Endodermal cell (in vitro differentiated cells): ENCODE data around the gene GLO1. TPM values are rescaled to one million over a fixed set of nuclear protein-coding genes. Genes with fewer than 3 reads are reported as not detected.

Experiments
- DNase-seq: peaks from one replicate; pipeline ENCODE4 v3.0.0-alpha.2; 2017
- H3K27ac ChIP-seq: 2 replicates; pipeline ENCODE4 v1.5.1; 2013; ENCODE audit warnings: mild to moderate bottlenecking, low read depth, low read length, moderate library complexity
- H3K27me3 ChIP-seq: 2 replicates; pipeline ENCODE4 v1.6.1; 2013; ENCODE audit warnings: mild to moderate bottlenecking, low read length, moderate library complexity; ENCODE audit not compliant: insufficient read depth, control insufficient read depth, poor library complexity, severe bottlenecking
- H3K36me3 ChIP-seq: 2 replicates; pipeline ENCODE4 v1.7.0; 2013; ENCODE audit warnings: mild to moderate bottlenecking, low read length, moderate library complexity; ENCODE audit not compliant: control insufficient read depth, insufficient read depth
- H3K4me1 ChIP-seq: one replicate; pipeline ENCODE4 v1.7.0; 2013; ENCODE audit warnings: low read length; ENCODE audit not compliant: control insufficient read depth, insufficient read depth
- H3K4me3 ChIP-seq: 2 replicates; pipeline ENCODE4 v1.5.1; 2013; ENCODE audit warnings: mild to moderate bottlenecking, low read length, moderate library complexity
- H3K9ac ChIP-seq: 2 replicates; pipeline ENCODE4 v1.6.1; 2013; ENCODE audit warnings: mild to moderate bottlenecking, low read length, moderate library complexity; ENCODE audit not compliant: poor library complexity, severe bottlenecking; ENCODE audit errors: extremely low read depth
- H3K9me3 ChIP-seq: 2 replicates; pipeline ENCODE4 v1.6.1; 2013; ENCODE audit warnings: mild to moderate bottlenecking, low read length, moderate library complexity; ENCODE audit not compliant: control insufficient read depth
- H3K27ac Mint-ChIP-seq: 2 replicates; pipeline ENCODE4 v1.8.0; 2020; ENCODE audit warnings: mixed read lengths
- H3K27me3 Mint-ChIP-seq: 2 replicates; pipeline ENCODE4 v1.8.0; 2021; ENCODE audit warnings: mild to moderate bottlenecking, mixed read lengths; ENCODE audit not compliant: insufficient read depth
- H3K36me3 Mint-ChIP-seq: 2 replicates; pipeline ENCODE4 v1.8.0; 2020; ENCODE audit warnings: low read depth, mixed read lengths
- H3K4me1 Mint-ChIP-seq: 2 replicates; pipeline ENCODE4 v1.8.0; 2020; ENCODE audit warnings: mixed read lengths
- H3K4me3 Mint-ChIP-seq: 2 replicates; pipeline ENCODE4 v1.8.0; 2020; ENCODE audit warnings: mild to moderate bottlenecking, moderate library complexity, mixed read lengths
- H3K9me3 Mint-ChIP-seq: 2 replicates; pipeline ENCODE4 v1.8.0; 2020; ENCODE audit warnings: mild to moderate bottlenecking, mixed read lengths
- WGBS, 2 experiments: methylation state at CpG; one replicate each; pipeline versions ENCODE4 v1.1.5 to v1.1.7; 2013; ENCODE audit warnings: missing lambda C conversion rate in 2 of 2, mixed read lengths in 1 of 2; ENCODE audit not compliant: insufficient coverage in 1 of 2, insufficient read length in 1 of 2; 5-methylcytosine and 5-hydroxymethylcytosine counted together
- total RNA-seq, 2 donors: library from RNA; stranded (reverse); fragmentation: NEBNext Ultra II Directional in 1 of 2; extraction: Animal tissue kit (Norgen Biotek cat#: 25700) in 1 of 2; gene quantifications; 2 replicates in 1 of 2; 3 replicates in 1 of 2; pipeline ENCODE4 v1.2.1, GENCODE V29; 2021
- TF ChIP-seq, protein P1 (sequence below): fragments of 200-600 bp; sonication (generic); conservative IDR thresholded peaks from 2 replicates; pipeline ENCODE4 v1.5.0; 2021; ENCODE audit warnings: antibody characterized with exemption, mild to moderate bottlenecking

The GLO1 gene
- total RNA-seq, 2 donors from 2014 or later, result 144 to 177 TPM

- no peaks in the 10 kb centered on the region for H3K27me3 Mint-ChIP-seq
- H3K9ac ChIP-seq, result no peak overlapping the region
- WGBS, 2 experiments, result 81 to 82% methylated on average over 4 of the region's 4 CpGs
- peaks cover 5% of the 10 kb centered on the region for H3K9me3 Mint-ChIP-seq
- H3K4me1 ChIP-seq, result no peaks in the 10 kb centered on the region
- H3K36me3 Mint-ChIP-seq, result no peaks in the 10 kb centered on the region
- H3K4me3 Mint-ChIP-seq, result no peak overlapping the region
- H3K27ac Mint-ChIP-seq, result no peak overlapping the region
- no peaks in the 10 kb centered on the region for H3K27me3 ChIP-seq
- H3K27ac ChIP-seq, result no peak overlapping the region
- H3K4me1 Mint-ChIP-seq, result no peaks in the 10 kb centered on the region
- no peak overlapping the region for H3K4me3 ChIP-seq
- TF ChIP-seq, protein P1, sequence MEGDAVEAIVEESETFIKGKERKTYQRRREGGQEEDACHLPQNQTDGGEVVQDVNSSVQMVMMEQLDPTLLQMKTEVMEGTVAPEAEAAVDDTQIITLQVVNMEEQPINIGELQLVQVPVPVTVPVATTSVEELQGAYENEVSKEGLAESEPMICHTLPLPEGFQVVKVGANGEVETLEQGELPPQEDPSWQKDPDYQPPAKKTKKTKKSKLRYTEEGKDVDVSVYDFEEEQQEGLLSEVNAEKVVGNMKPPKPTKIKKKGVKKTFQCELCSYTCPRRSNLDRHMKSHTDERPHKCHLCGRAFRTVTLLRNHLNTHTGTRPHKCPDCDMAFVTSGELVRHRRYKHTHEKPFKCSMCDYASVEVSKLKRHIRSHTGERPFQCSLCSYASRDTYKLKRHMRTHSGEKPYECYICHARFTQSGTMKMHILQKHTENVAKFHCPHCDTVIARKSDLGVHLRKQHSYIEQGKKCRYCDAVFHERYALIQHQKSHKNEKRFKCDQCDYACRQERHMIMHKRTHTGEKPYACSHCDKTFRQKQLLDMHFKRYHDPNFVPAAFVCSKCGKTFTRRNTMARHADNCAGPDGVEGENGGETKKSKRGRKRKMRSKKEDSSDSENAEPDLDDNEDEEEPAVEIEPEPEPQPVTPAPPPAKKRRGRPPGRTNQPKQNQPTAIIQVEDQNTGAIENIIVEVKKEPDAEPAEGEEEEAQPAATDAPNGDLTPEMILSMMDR, result no peak
- no peaks in the 10 kb centered on the region for H3K9me3 ChIP-seq
- H3K36me3 ChIP-seq, result no peaks in the 10 kb centered on the region
- DNase-seq, result no peak
Measured at GRCh38 chr6:38730140-38730862, 27.4 kb upstream of the GLO1 start.

GRCh38 chr6:38728203-38728602 is 25.3 kb upstream of the GLO1 start:
- Mint-ChIP-seq H3K4me1 (no peaks in the 10 kb centered on the region), H3K9me3 (no peaks in the 10 kb centered on the region), H3K36me3 (no peaks in the 10 kb centered on the region), H3K27ac (no peak overlapping the region), H3K27me3 (no peaks in the 10 kb centered on the region), H3K4me3 (no peak overlapping the region)
- TF ChIP-seq, protein P1, result no peak
- Histone ChIP-seq H3K27ac (no peak overlapping the region), H3K36me3 (no peaks in the 10 kb centered on the region), H3K9me3 (no peaks in the 10 kb centered on the region), H3K9ac (no peak overlapping the region), H3K27me3 (no peaks in the 10 kb centered on the region), H3K4me3 (no peak overlapping the region), H3K4me1 (no peaks in the 10 kb centered on the region)
- no peak for DNase-seq
- WGBS, 2 experiments, result 90% methylated on average over 1 of the region's 1 CpG

DNA sequence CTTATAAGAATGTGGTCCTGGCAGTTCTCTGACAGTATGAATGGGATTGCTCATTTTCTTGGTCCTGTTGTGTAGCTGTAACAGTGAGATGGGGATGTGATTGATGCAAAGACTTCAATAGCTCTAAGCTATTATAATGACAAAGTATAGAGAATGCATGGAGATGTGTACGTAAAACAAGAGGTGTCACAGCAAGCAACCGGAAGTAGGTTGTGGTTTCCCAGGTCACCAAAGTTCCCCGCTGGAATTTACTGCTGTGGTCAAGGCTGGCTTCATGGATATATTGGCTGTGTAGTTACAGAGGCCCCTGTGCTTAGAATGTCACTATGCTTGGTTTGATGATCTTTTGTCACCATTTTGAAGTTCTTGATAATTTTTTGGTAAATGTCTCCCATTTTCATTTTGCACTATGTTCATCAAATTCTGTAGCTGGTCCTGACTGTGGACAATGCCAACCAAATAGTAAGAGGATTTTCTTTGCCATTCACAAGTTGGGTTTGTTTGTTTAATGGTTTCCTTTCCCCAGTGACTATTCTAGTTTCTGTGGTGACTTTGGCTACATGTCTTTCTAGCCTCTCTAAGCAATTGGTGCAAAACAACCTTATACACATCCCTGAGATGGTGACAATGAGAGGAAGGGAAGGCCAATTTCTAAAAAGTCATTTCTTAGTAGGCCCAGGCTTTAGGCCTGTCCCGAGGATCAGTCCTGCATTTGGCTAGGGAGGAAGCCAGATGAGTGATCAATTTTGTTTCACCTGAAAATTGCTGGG is 22.7 kb upstream of the GLO1 start:
- 64 to 89% methylated on average over 3 to 4 of the region's 4 CpGs for WGBS, 2 experiments

More for the DNA sequence above, 22.7 kb upstream of the GLO1 start:
- no peaks in the 10 kb centered on the region for H3K36me3 Mint-ChIP-seq
- DNase-seq, result no peak
- no peak overlapping the region for H3K27ac ChIP-seq
- H3K4me3 Mint-ChIP-seq, result no peak overlapping the region
- TF ChIP-seq, protein P1, result no peak
- H3K9ac ChIP-seq, result no peak overlapping the region
- H3K4me1 ChIP-seq, result no peaks in the 10 kb centered on the region
- H3K9me3 ChIP-seq, result peaks cover 13% of the 10 kb centered on the region
- no peaks in the 10 kb centered on the region for H3K27me3 ChIP-seq
- H3K4me1 Mint-ChIP-seq, result peaks cover 3% of the 10 kb centered on the region
- peaks cover 12% of the 10 kb centered on the region for H3K9me3 Mint-ChIP-seq
- H3K36me3 ChIP-seq, result no peaks in the 10 kb centered on the region
- no peak overlapping the region for H3K4me3 ChIP-seq
- H3K27me3 Mint-ChIP-seq, result no peaks in the 10 kb centered on the region
- no peak overlapping the region for H3K27ac Mint-ChIP-seq
